ENCODE results near the gene ZNF341. TPM values are rescaled to one million over a fixed set of nuclear protein-coding genes. Genes with fewer than 3 reads are reported as not detected.

ZNF341 gene
- total RNA-seq, 1 experiment from 2014 or later = 7.7 TPM

DNA sequence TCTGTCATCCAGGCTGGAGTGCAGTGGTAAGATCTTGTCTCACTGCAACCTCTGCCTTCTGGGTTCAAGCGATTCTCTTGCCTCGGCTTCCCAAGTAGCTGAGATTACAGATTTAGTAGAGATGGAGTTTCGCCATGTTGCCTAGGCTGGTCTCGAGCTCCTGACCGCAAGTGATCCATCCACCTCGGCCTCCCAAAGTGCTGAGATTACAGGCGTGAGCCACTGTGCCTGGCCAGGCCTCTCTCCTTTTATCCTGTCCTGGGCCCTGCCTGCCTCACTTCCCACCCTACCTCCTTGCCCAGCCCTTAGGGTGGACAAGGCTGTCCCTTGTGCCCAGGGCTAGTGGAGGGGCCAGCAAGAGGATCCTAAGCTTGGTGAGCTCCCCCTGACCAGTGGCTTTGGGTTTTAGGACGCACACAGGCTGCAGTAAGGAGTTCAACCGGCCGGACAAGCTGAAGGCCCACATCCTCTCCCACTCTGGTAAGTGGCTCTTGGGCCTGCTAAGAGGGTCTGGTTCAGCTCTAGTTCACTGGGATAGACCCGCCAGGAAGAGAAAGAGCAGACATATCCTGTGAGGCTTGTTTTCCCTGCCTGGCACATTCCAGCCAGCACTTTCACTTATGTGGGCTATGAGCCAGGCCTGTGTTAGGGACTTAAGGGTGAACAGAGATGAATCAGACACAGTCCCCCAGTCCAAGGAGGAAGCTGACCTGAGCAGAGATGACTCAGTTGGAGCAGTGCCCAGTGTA lies 57.5 kb downstream of the ZNF341 start:
- TF ChIP-seq POLR2AphosphoS5 (IDR thresholded peaks at IDR 0.05; ENCODE audit: low read depth, low read length) = peak; percentile 65
- TF ChIP-seq REST (IDR thresholded peaks at IDR 0.05; ENCODE audit: insufficient read depth in 1 of 2, low read depth in 2 of 2, low read length in 1 of 2) = no peak
- no peaks in the 10 kb centered on the region for H3K27me3 ChIP-seq (ENCODE audit: control insufficient read depth, insufficient read depth, low read length)
- no peaks in the 10 kb centered on the region for H3K36me3 ChIP-seq (ENCODE audit: control insufficient read depth, insufficient read depth, low read length)
- H3K4me1 ChIP-seq (ENCODE audit: control insufficient read depth, insufficient read depth, low read length) = peaks cover 22% of the 10 kb centered on the region
- DNase-seq (ENCODE audit: low read depth, low spot score) = peak; percentile 97
- intact Hi-C loops (cut with micrococcal nuclease; ENCODE audit: unreplicated experiment) = no loop called here
- peak overlapping the region; percentile 78 for H3K27ac ChIP-seq (ENCODE audit: low read length)
- ATAC-seq = peak; percentile 92
- no peaks in the 10 kb centered on the region for H3K9me3 ChIP-seq (ENCODE audit: control insufficient read depth, insufficient read depth, low read depth, low read length)
- H3K4me3 ChIP-seq (ENCODE audit: low read depth in 2 of 2, low read length in 2 of 2) = no peak overlapping the region
- BruUV-seq (replicated peaks) = no TSS peak
- in situ Hi-C loops (cut with HindIII; ENCODE audit: low pct_unique_long_range_greater_than_20kb, low sequenced_read_pairs) = no loop called here
- ChIA-PET POLR2A (interaction anchor here (0.6 to 0.7 kb wide), 2 partner anchors 25 to 31 kb away, joined by 3 to 5 read pairs; no protein-coding TSS in a partner anchor), CTCF (interaction anchor here (0.7 kb wide), 1 partner anchor 73 kb away, joined by 3 read pairs; no protein-coding TSS in a partner anchor)

DNA sequence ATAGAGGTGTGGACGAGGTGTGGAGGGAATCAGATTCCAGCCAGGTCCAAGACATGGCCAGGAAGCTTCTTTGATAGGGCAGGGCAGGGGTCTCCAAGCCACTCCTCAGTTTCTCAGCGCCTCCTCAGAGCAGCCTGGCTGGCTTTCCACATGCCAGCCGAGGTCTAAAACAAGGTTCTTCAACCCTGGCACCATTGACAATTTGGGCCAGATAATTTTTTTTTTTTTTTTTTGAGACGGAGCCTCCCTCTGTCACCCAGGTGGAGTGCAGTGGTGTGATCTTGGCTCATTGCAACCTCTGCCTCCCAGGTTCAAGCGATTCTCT lies 58.0 kb downstream of the ZNF341 start:
- BruUV-seq (replicated peaks) = no TSS peak
- Histone ChIP-seq H3K36me3 (ENCODE audit: control insufficient read depth, insufficient read depth, low read length) (no peaks in the 10 kb centered on the region), H3K9me3 (ENCODE audit: control insufficient read depth, insufficient read depth, low read depth, low read length) (no peaks in the 10 kb centered on the region), H3K27me3 (ENCODE audit: control insufficient read depth, insufficient read depth, low read length) (no peaks in the 10 kb centered on the region), H3K4me1 (ENCODE audit: control insufficient read depth, insufficient read depth, low read length) (peaks cover 22% of the 10 kb centered on the region), H3K27ac (ENCODE audit: low read length) (peak overlapping the region; percentile 78), H3K4me3 (ENCODE audit: low read depth in 2 of 2, low read length in 2 of 2) (no peak overlapping the region)
- ChIA-PET CTCF (interaction anchor here (0.7 kb wide), 1 partner anchor 73 kb away, joined by 3 read pairs; no protein-coding TSS in a partner anchor), POLR2A (no interaction called here)
- ATAC-seq (0 out of 2 replicates have a peak, but pooled peaks have one; percentile 1), DNase-seq (ENCODE audit: low read depth, low spot score) (no peak)
- TF ChIP-seq POLR2AphosphoS5 (IDR thresholded peaks at IDR 0.05; ENCODE audit: low read depth, low read length) (no peak), CTCF (IDR thresholded peaks at IDR 0.05) (no peak)
- in situ Hi-C loops (cut with HindIII; ENCODE audit: low pct_unique_long_range_greater_than_20kb, low sequenced_read_pairs) (no loop called here), intact Hi-C loops (cut with micrococcal nuclease; ENCODE audit: unreplicated experiment) (no loop called here)

DNA sequence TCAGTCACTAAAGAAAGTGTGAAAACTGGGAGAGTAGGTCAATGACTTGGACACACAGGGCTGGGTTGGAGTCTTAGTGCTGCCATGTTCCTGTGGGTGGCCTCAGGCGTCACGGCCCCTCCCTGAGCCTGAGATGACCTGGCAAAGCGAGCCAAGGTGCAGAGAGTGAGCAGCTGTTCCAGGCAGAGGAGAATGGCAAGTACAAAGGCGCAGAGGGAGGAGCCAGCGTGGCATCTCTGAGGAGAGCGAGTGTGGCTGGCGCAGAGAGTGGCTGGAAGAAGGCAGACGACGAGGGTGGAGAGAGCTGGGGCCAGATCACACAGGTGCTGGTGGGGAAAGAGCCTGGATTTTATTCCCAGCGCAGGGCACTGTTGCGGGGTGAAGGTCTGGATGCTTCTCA lies 58.8 kb downstream of the ZNF341 start:
- no peak for ATAC-seq
- ChIA-PET POLR2A (no interaction called here), CTCF (no interaction called here)
- in situ Hi-C loops (cut with HindIII; ENCODE audit: low pct_unique_long_range_greater_than_20kb, low sequenced_read_pairs) (no loop called here), intact Hi-C loops (cut with micrococcal nuclease; ENCODE audit: unreplicated experiment) (no loop called here)
- H3K4me1 ChIP-seq (ENCODE audit: control insufficient read depth, insufficient read depth, low read length) = peaks cover 22% of the 10 kb centered on the region
- no peaks in the 10 kb centered on the region for H3K36me3 ChIP-seq (ENCODE audit: control insufficient read depth, insufficient read depth, low read length)
- DNase-seq (ENCODE audit: low read depth, low spot score) = no peak
- no peak for TF ChIP-seq REST (IDR thresholded peaks at IDR 0.05; ENCODE audit: insufficient read depth in 1 of 2, low read depth in 2 of 2, low read length in 1 of 2)
- no peak for TF ChIP-seq CTCF (IDR thresholded peaks at IDR 0.05)
- no peak for TF ChIP-seq TCF7L2 (IDR thresholded peaks at IDR 0.05; ENCODE audit: low read depth, low read length)
- no peak for TF ChIP-seq SIN3A (IDR thresholded peaks at IDR 0.05; ENCODE audit: borderline replicate concordance, insufficient read depth, low read depth, low read length)
- TF ChIP-seq POLR2AphosphoS5 (IDR thresholded peaks at IDR 0.05; ENCODE audit: low read depth, low read length) = no peak
- H3K9me3 ChIP-seq (ENCODE audit: control insufficient read depth, insufficient read depth, low read depth, low read length) = no peaks in the 10 kb centered on the region
- no peaks in the 10 kb centered on the region for H3K27me3 ChIP-seq (ENCODE audit: control insufficient read depth, insufficient read depth, low read length)
- H3K27ac ChIP-seq (ENCODE audit: low read length) = no peak overlapping the region
- no peak overlapping the region for H3K4me3 ChIP-seq (ENCODE audit: low read depth in 2 of 2, low read length in 2 of 2)
- BruUV-seq (replicated peaks) = no TSS peak
